Activated naive CD8-positive, alpha-beta T cell treated with anti-CD3 and anti-CD28 coated beads, Interleukin-2, amount 10 ng/mL, durations not matched to agents 7 days and 5 days (primary cell): ENCODE results near the gene SMCO1. TPM values are rescaled to one million over a fixed set of nuclear protein-coding genes. Genes with fewer than 3 reads are reported as not detected.
"Not testable (repeated sequence)": the region's sequence is repeated elsewhere in the genome, so short reads cannot be mapped to it uniquely, and the experiment has no call there.

Experiments used
- ATAC-seq: fragments of 150-1000 bp; cut with Tn5 transposase; one replicate; pipeline ENCODE4 v1.10.0; 2021; ENCODE audit warnings: low read depth, moderate library complexity
- POLR2A ChIA-PET: fragments of 350-600 bp; sonication (Branson Sonifier 250); formaldehyde crosslinking; loops from one replicate; lab custom pipeline; 2021; ENCODE audit warnings: antibody characterized with exemption; lab: Charles Lee
- DNase-seq: peaks from one replicate; pipeline ENCODE4 v3.0.0; 2021
- H3K27ac Mint-ChIP-seq: one replicate; pipeline ENCODE4 v1.8.0; 2022; ENCODE audit warnings: mild to moderate bottlenecking, mixed read lengths
- H3K27me3 Mint-ChIP-seq: one replicate; pipeline ENCODE4 v1.8.0; 2022; ENCODE audit warnings: mild to moderate bottlenecking, moderate library complexity, mixed read lengths
- H3K36me3 Mint-ChIP-seq: one replicate; pipeline ENCODE4 v1.8.0; 2021; ENCODE audit warnings: mild to moderate bottlenecking, mixed read lengths
- H3K4me1 Mint-ChIP-seq: one replicate; pipeline ENCODE4 v1.8.0; 2021; ENCODE audit warnings: mixed read lengths
- H3K4me3 Mint-ChIP-seq: one replicate; pipeline ENCODE4 v1.8.0; 2022; ENCODE audit warnings: mild to moderate bottlenecking, moderate library complexity, mixed read lengths
- H3K9me3 Mint-ChIP-seq: one replicate; pipeline ENCODE4 v1.8.0; 2021; ENCODE audit warnings: mixed read lengths
- total RNA-seq, 2 experiments: library from RNA; stranded (reverse); gene quantifications; one replicate each; pipeline ENCODE4 v1.2.3, GENCODE V29; 2021

SMCO1 gene
- total RNA-seq, 2 experiments from 2014 or later: not detected

GRCh38 chr3:196462680-196463477 is 52.3 kb downstream of the SMCO1 start:
- DNase-seq, POLR2A ChIA-PET, H3K27me3 Mint-ChIP-seq, ATAC-seq, H3K27ac Mint-ChIP-seq, H3K9me3 Mint-ChIP-seq, H3K4me1 Mint-ChIP-seq, H3K4me3 Mint-ChIP-seq: not testable (repeated sequence)
- peaks cover 15% of the 10 kb centered on the region for H3K36me3 Mint-ChIP-seq

- DNase-seq (no peak), ATAC-seq (no peak)
- H3K4me1 Mint-ChIP-seq: peaks cover 4% of the 10 kb centered on the region
- POLR2A ChIA-PET: interaction anchor here (0.6 kb wide), 1 partner anchor 72 kb away, joined by 4 read pairs; no protein-coding TSS in a partner anchor
- peaks cover 5% of the 10 kb centered on the region for H3K36me3 Mint-ChIP-seq
- H3K4me3 Mint-ChIP-seq: no peak overlapping the region
- H3K27ac Mint-ChIP-seq: no peak overlapping the region
- H3K9me3 Mint-ChIP-seq: peaks cover 4% of the 10 kb centered on the region
- no peaks in the 10 kb centered on the region for H3K27me3 Mint-ChIP-seq
Observed at GRCh38 chr3:196458063-196458462, 57.1 kb downstream of the SMCO1 start.

- H3K27ac Mint-ChIP-seq, H3K9me3 Mint-ChIP-seq, DNase-seq, H3K27me3 Mint-ChIP-seq, H3K4me3 Mint-ChIP-seq, H3K36me3 Mint-ChIP-seq, H3K4me1 Mint-ChIP-seq, ATAC-seq: not testable (repeated sequence)
- POLR2A ChIA-PET: interaction anchor here (0.6 to 0.7 kb wide), 4 partner anchors 21 to 168 kb away, joined by 3 to 4 read pairs (median 4); no protein-coding TSS in a partner anchor
Observed at GRCh38 chr3:196457470-196457869, 57.7 kb downstream of the SMCO1 start.

Other genes starting within 250 kb of the SMCO1 start
- gene PCYT1A, start 227.6 kb downstream of the SMCO1 start, total RNA-seq: 10 to 100 TPM; 58.4 to 64.2 TPM
- 10 to 100 TPM; 15.4 to 18.9 TPM for gene DYNLT2B, start 197.1 kb downstream of the SMCO1 start, total RNA-seq
- 1 to 10 TPM; 2.6 to 3.8 TPM for gene TM4SF19, start 177.0 kb downstream of the SMCO1 start, total RNA-seq
- gene UBXN7, start 82.9 kb downstream of the SMCO1 start, total RNA-seq: 10 to 100 TPM; 62.2 to 62.6 TPM
- 10 to 100 TPM; 46.9 to 48.4 TPM for gene RNF168, start 11.6 kb downstream of the SMCO1 start, total RNA-seq
- 10 to 100 TPM; 20.0 to 20.4 TPM for gene WDR53, start 53.2 kb upstream of the SMCO1 start, total RNA-seq
- 10 to 100 TPM; 12.3 to 13.0 TPM for gene FBXO45, start 53.3 kb upstream of the SMCO1 start, total RNA-seq
- 10 to 100 TPM; 16.2 to 17.0 TPM for gene NRROS, start 124.3 kb upstream of the SMCO1 start, total RNA-seq
- gene CEP19, start 196.9 kb upstream of the SMCO1 start, total RNA-seq: 1 to 10 TPM; 4.8 to 5.7 TPM
- gene PIGX, start 197.0 kb upstream of the SMCO1 start, total RNA-seq: 10 to 100 TPM; 32.6 to 33.5 TPM
- gene PAK2, start 224.5 kb upstream of the SMCO1 start, total RNA-seq: 10 to 100 TPM; 77.2 to 81.3 TPM